HepG2 (cell line): ENCODE results near the gene NEDD4L. TPM values are rescaled to one million over a fixed set of nuclear protein-coding genes. Genes with fewer than 3 reads are reported as not detected.
A peak's percentile ranks its signal among the peaks of the same experiment; 100 is the strongest.

Experiments
- ARID3A ChIP-seq: IDR thresholded peaks from 2 replicates; pipeline ENCODE4 v1.6.1; 2012; ENCODE audit warnings: low read depth, low read length, improper control_type of control experiment
- CEBPB ChIP-seq: IDR thresholded peaks from 2 replicates; pipeline ENCODE4 v1.6.1; 2011; ENCODE audit warnings: low read depth, low read length, improper control_type of control experiment, borderline replicate concordance
- ERF ChIP-seq: IDR thresholded peaks from 2 replicates; pipeline ENCODE4 v1.6.1; 2018; ENCODE audit warnings: missing biosample characterization, missing genetic modification reagents
- FIP1L1 ChIP-seq: fragments of 200-400 bp; formaldehyde crosslinking; IDR thresholded peaks from 2 replicates; pipeline ENCODE4 v1.6.1; 2018; ENCODE audit warnings: low read depth, mild to moderate bottlenecking, low read length, moderate library complexity, borderline replicate concordance; ENCODE audit not compliant: insufficient read depth
- GABPA ChIP-seq, 2 experiments: IDR thresholded peaks; 2 replicates each; pipeline ENCODE4 v1.6.1; 2011 to 2016; ENCODE audit warnings: low read depth in 2 of 2, low read length in 1 of 2, missing biosample characterization in 1 of 2, missing genetic modification characterization in 1 of 2
- HMGA1 ChIP-seq: sonication (generic); formaldehyde crosslinking; conservative IDR thresholded peaks from 2 replicates; pipeline ENCODE4 v1.4.0; 2020; ENCODE audit warnings: missing genetic modification reagents
- HMGXB3 ChIP-seq: sonication (generic); formaldehyde crosslinking; IDR thresholded peaks from 2 replicates; pipeline ENCODE4 v1.4.0; 2020; ENCODE audit warnings: missing genetic modification reagents, borderline replicate concordance
- HNRNPUL1 ChIP-seq: fragments of 200-400 bp; formaldehyde crosslinking; IDR thresholded peaks from 2 replicates; pipeline ENCODE4 v1.6.1; 2017; ENCODE audit warnings: low read depth, mild to moderate bottlenecking, low read length, moderate library complexity
- MIER3 ChIP-seq: IDR thresholded peaks from 2 replicates; pipeline ENCODE4 v1.6.1; 2016; ENCODE audit warnings: missing compliant biosample characterization, borderline replicate concordance
- MYC ChIP-seq: sonication (generic); formaldehyde crosslinking; IDR thresholded peaks from 2 replicates; pipeline ENCODE4 v1.9.0; 2021; ENCODE audit warnings: missing genetic modification reagents, borderline replicate concordance
- MZF1 ChIP-seq: sonication (generic); formaldehyde crosslinking; IDR thresholded peaks from 2 replicates; pipeline ENCODE4 v1.8.1; 2023; ENCODE audit warnings: mild to moderate bottlenecking, missing genetic modification reagents, borderline replicate concordance
- NFKB2 ChIP-seq: sonication (generic); formaldehyde crosslinking; IDR thresholded peaks from 2 replicates; pipeline ENCODE4 v1.4.0; 2020; ENCODE audit warnings: missing genetic modification reagents, borderline replicate concordance
- RAD51 ChIP-seq: fragments of 450-650 bp; IDR thresholded peaks from 2 replicates; pipeline ENCODE4 v1.6.1; 2016; ENCODE audit warnings: borderline replicate concordance
- RORA ChIP-seq: sonication (generic); formaldehyde crosslinking; IDR thresholded peaks from 2 replicates; pipeline ENCODE4 v1.5.0; 2020; ENCODE audit warnings: mild to moderate bottlenecking, missing genetic modification reagents, moderate library complexity
- SOX5 ChIP-seq: IDR thresholded peaks from 2 replicates; pipeline ENCODE4 v1.6.1; 2016; ENCODE audit warnings: borderline replicate concordance
- U2AF1 ChIP-seq: fragments of 200-400 bp; formaldehyde crosslinking; optimal IDR thresholded peaks from 2 replicates; pipeline ENCODE3; 2017; ENCODE audit warnings: mild to moderate bottlenecking, low read depth, low read length
- ZBTB38 ChIP-seq: sonication (generic); formaldehyde crosslinking; IDR thresholded peaks from 2 replicates; pipeline ENCODE4 v1.5.1; 2020; ENCODE audit warnings: mild to moderate bottlenecking, missing genetic modification reagents
- ZNF207 ChIP-seq: fragments of 450-650 bp; IDR thresholded peaks from 2 replicates; pipeline ENCODE4 v1.6.1; 2016; ENCODE audit warnings: antibody characterized with exemption, borderline replicate concordance
- ZNF329 ChIP-seq: sonication (generic); formaldehyde crosslinking; IDR thresholded peaks from 2 replicates; pipeline ENCODE4 v1.9.0; 2021; ENCODE audit warnings: low read depth, mild to moderate bottlenecking, missing genetic modification reagents
- ZNF333 ChIP-seq: sonication (generic); formaldehyde crosslinking; IDR thresholded peaks from 2 replicates; pipeline ENCODE4 v1.4.0; 2020; ENCODE audit warnings: mild to moderate bottlenecking, missing genetic modification reagents, borderline replicate concordance
- ZNF383 ChIP-seq: sonication (generic); formaldehyde crosslinking; IDR thresholded peaks from 2 replicates; pipeline ENCODE4 v1.4.0; 2020; ENCODE audit warnings: missing genetic modification reagents, mild to moderate bottlenecking, borderline replicate concordance
- ZNF562 ChIP-seq: sonication (generic); formaldehyde crosslinking; IDR thresholded peaks from 2 replicates; pipeline ENCODE4 v1.8.0; 2022; ENCODE audit warnings: missing genetic modification reagents, borderline replicate concordance
- ZNF598 ChIP-seq: sonication (generic); formaldehyde crosslinking; IDR thresholded peaks from 2 replicates; pipeline ENCODE4 v1.5.1; 2020; ENCODE audit warnings: mild to moderate bottlenecking, missing genetic modification reagents, borderline replicate concordance
- ZNF644 ChIP-seq: IDR thresholded peaks from 2 replicates; pipeline ENCODE4 v1.6.1; 2016; ENCODE audit warnings: low read depth
- ZSCAN21 ChIP-seq: sonication (generic); formaldehyde crosslinking; IDR thresholded peaks from 2 replicates; pipeline ENCODE4 v1.8.0; 2022; ENCODE audit warnings: mild to moderate bottlenecking, missing genetic modification reagents, moderate library complexity, borderline replicate concordance
- polyA plus RNA-seq, 8 experiments: library from polyadenylated mRNA; depleted of rRNA in 3 of 8; stranded (reverse) in 7 of 8; unstranded in 1 of 8; fragments of >200 nt; fragmentation: Illumina TruSeq in 4 of 8; extraction: Trizol in 4 of 8; gene quantifications; 2 replicates each; pipeline versions ENCODE4 v1.2.1 to v1.2.3, GENCODE V29; 2011 to 2016; ENCODE audit warnings: low read depth in 4 of 8, missing spikeins in 1 of 8, mixed read lengths in 1 of 8; ENCODE audit not compliant: insufficient read depth in 1 of 8
- total RNA-seq, 5 experiments: library from RNA; depleted of rRNA; stranded (reverse); fragments of >200 nt; fragmentation: Illumina TruSeq; extraction: Trizol; gene quantifications; 2 replicates each; pipeline ENCODE4 v1.2.3, GENCODE V29; 2016; ENCODE audit warnings: low read depth in 1 of 5

NEDD4L gene
- total and polyA plus RNA-seq, 2 of the 13 experiments (the other 11 are each of a cell fraction or from before 2014, with no cell fraction given) = 168 to 390 TPM

- TF ChIP-seq ARID3A = 0 out of 2 replicates have a peak, but pooled peaks have one; percentile 31
- TF ChIP-seq RAD51 = no peak
- no peak for TF ChIP-seq U2AF1
- TF ChIP-seq ERF = 0 out of 2 replicates have a peak, but pooled peaks have one; percentile 20
- no peak for TF ChIP-seq ZNF207
- no peak for TF ChIP-seq ZNF329 (CRISPR knock-in tag)
- peak; percentile 63; the same call in 1 of the 2 replicates for TF ChIP-seq MYC (CRISPR knock-in tag)
- no peak for TF ChIP-seq HMGA1
- TF ChIP-seq NFKB2 = no peak
- no peak for TF ChIP-seq FIP1L1
- TF ChIP-seq HNRNPUL1 = no peak
- TF ChIP-seq CEBPB = no peak
- TF ChIP-seq ZNF598 = peak; percentile 47; the same call in 1 of the 2 replicates
- no peak for TF ChIP-seq ZNF562 (CRISPR knock-in tag)
- TF ChIP-seq GABPA (IDR thresholded peaks at IDR 0.05; ENCODE audit: low read depth, low read length) = no peak
- no peak for TF ChIP-seq GABPA (CRISPR knock-in tag; IDR thresholded peaks at IDR 0.05; ENCODE audit: low read depth)
- TF ChIP-seq MIER3 = no peak
- no peak for TF ChIP-seq ZBTB38
- no peak for TF ChIP-seq ZSCAN21 (CRISPR knock-in tag)
- no peak for TF ChIP-seq ZNF383 (CRISPR knock-in tag)
- peak; percentile 35; the same call in 1 of the 2 replicates for TF ChIP-seq ZNF644 (CRISPR knock-in tag)
- TF ChIP-seq MZF1 (CRISPR knock-in tag) = no peak
- no peak for TF ChIP-seq RORA (CRISPR knock-in tag)
- no peak for TF ChIP-seq HMGXB3 (CRISPR knock-in tag)
- TF ChIP-seq SOX5 = no peak; the same call in 1 of the 2 replicates
- TF ChIP-seq ZNF333 (CRISPR knock-in tag) = no peak
Measured at GRCh38 chr18:58223717-58224424, 179.8 kb downstream of the NEDD4L start (continued).
